Activated CD4-positive, CD25-positive, alpha-beta regulatory T cell (primary cell): ENCODE measurements around the gene CREB5.

ENCODE experiments used
- DNase-seq, 4 experiments: peaks; one replicate each; lab custom pipeline; 2025; lab: John Stamatoyannopoulos, UW

Gene CREB5

DNA sequence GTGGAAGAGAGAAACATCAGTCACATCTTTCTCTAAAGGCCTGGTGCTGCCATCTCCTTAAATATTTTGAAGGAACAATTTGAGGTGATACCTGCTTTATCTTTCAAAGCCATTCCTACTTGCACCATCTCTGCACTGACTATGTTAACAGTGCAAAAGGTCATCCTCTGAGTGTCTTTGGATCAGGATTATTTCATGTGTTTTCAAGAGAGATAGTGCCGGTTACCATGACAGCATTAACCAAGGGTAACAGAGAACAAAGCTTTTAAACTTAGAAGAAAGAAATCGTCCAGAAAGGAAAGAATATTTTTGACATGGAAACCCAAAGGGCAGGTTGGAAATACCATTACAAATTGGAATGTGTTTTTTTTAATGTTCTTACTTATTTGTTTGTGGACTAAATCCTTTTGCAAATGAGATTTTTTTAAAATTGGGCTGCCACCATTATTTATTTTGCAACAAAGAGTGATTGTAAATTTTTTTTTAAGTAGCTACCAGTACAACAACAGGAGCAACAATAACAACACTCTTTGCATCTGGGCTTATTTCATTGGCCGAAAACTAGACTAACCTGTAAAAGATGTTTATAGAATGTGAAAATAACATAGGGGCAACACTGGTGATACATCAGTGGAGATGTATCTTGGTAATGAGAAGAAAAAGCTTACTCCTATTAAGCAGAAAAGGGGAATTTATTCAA, 234.2 kb downstream of the CREB5 start:
- DNase-seq: no peak

DNA sequence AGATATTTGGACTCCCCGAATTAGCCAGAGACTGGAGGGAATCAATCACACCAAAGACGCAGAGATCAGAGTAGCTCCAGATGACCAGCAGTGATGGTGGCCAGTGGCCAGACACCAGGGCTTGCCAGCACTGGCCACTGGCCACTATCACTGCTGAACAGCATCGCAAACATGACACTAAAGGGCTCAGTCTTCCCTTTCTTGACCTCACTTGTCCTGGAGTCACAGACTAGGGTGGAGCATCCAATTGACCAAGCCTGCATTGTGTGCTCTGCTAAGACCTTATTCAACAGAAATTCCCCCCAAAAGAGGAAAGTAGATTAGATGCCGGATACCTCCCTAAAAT, 234.7 kb downstream of the CREB5 start:
- no peak for DNase-seq

DNA sequence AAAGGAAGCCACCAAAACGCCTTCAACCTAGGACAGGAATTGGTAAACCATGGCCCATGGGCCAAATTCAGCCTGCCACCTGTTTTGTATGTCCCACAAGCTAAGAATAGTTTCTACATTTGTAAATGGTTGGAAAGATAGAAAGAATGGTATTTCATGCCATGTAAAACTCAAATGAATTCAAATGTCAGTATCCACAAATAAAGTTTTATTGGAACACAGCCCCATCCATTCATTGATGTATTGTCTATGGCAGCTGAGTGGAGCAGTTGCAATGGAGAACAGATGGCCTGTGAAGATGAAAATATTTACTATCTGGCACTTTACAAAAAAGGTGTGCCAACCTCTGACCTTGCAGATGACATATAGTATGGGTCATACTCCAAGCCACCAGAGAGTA, 236.9 kb downstream of the CREB5 start:
- DNase-seq: no peak

DNA sequence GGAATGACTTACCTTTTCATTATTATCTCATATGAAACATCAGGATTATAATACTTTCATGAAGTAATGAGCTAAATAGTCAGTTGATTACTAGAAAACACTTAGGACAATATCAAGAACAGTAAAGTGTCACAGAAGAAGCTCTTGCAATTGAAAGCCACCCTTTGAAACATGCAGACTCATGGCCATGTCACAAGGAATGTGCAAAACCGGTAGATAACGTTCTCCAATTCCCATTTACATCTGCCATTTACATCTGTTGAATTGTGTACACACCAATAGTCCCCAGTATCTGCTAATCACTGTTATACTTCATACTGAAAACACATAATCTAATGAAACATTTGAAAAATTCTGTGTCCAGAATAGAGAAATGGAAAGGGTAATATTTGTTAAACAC, 237.5 kb downstream of the CREB5 start:
- DNase-seq: no peak

DNA sequence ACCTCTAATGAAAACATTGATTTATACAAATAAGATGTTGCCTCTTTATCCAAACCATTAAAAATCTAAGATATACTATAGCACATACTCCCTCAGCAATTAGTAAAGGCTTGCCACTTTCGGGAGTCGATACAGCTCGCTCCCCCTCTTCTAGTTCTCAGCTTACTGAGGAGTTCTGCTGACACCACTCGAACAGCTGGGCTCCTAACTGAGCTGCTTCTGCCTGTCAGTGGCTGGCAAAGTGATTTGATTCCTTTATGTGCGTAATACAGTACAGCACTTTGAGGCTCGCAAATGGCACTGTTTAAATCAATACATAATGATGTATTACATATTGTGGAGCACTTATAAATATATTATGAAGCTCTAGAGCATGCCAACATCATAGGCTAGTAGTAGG, 241.8 kb downstream of the CREB5 start:
- DNase-seq: no peak

DNA sequence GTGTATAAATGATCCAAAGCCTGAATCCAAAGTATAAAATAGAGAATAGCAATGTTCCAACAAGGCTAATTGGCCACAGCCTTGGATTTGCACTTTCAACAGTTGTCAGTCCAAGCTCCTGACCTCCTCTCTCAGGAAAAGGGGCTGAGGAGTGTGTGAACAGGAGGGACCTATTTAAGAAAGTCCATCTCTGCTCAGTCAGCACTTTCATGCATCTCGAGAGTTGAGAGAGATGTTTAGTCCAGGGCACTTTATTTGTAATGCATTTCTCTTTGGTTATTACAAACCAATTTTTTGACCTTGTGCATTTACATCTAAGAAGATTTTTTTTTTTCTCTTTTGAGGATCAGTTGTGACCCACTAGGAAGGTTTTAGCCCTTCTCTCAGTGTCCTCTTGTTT, 244.2 kb downstream of the CREB5 start:
- DNase-seq: no peak

DNA sequence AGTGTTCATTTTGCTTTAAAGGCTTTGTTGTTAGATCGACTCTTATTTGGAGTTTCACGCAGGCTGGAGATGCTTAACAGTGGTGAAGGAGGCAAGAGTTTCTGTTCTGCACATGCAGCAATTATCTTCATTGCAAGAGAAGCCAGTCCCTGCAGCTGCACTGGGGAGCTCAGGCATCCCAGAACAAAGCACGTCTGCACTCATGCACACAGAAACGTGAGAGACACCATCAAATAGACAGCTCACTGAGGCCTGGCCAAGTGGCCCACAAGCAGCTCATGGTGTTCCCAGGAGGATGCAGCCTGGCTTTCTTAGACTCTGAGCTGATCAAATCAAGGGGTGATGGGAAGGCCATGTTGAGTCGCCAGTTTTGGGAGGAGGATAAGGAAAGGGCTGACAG, 246.1 kb downstream of the CREB5 start:
- DNase-seq: no peak

DNA sequence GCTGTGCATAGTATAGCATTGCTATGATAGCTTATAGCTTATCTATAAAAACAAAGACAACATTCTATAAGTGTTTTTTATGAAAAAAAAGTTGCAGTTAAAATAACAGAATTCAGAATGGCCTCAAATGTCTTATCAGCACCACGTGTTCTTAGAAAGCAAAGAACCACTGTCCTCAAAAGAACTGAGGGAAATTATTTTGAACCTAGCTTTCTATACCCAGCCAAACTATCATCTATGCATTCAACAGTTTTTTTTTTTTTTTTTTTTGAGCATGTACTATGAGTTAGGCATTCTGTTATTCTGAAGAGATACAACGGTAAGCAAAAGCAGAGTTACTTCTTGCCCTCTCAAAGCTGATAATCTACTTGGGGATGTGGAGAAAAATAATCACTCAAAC, 247.8 kb downstream of the CREB5 start:
- no peak for DNase-seq

DNA sequence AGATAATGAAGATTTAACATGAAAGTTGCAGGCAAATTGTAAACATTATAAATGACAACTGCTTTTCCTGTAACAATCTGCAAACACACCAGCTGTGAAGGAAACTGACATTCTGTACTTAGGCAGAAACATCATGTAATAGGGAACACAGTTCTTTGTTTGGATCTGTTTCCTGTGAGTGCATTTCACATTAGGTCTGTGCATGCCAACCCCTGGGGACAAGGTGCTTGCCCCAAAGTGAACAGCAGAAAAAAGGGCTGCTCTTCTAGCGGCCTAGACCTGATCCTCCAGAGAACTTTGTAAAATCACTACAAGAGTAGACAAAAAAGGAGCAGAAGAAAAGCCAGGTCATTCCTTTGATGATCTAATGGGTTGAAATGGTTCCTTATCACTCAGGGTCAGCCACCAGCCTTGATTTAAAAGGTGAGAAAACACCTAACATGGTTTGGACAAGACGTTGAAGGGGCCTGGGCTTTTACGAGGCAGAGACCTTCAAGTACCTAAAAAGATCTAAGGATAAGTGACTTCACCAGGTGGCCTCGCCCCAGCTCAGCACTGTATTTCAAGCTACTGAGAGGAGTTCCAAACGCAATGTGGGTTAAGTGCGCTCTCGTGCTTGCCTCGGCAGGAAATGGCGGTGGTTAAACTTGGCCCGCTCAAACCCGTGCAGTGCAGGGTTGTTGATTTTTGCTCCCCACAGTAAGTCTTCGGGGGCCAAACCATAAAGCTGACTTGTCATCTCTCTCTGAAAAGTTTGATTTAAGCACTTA, 249.7 kb downstream of the CREB5 start:
- no peak for DNase-seq

DNA sequence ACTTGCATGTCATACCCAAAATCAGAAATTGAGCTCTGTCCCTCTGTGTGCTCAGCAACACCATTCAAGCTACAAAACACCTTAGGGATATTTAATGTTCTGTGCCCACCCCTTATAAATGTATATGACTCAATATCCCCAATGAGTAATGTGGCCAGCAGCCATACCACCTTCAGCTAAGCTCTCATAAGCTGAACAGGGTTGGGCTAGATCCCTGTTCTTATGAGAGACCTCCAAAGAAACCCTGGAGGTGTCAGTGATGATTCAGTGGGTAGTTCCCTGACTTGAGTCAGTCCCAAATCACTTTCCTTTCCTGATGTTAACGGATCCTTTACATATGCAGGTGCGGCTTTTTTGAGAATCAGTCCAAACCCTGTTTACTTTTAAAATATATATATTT, 253.8 kb downstream of the CREB5 start:
- DNase-seq: no peak

DNA sequence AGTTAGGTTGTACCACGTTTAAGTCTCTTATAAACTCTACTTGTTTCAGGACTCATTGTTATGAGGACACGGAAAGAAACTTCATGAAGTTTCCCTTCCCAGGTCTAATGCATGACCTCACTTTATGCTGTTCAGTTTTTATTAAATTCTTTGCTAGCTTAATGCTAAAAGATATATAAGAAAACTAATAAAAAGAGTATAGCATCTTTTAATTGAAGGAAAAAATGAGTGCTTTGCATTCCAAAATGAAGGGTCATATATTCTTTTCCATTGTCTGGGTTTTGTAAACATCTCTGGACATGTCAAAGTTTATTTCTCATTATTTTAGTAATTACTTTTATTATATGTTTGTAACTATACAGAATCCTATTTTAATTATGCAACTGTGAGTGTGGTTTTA, 255.8 kb downstream of the CREB5 start:
- DNase-seq: no peak

DNA sequence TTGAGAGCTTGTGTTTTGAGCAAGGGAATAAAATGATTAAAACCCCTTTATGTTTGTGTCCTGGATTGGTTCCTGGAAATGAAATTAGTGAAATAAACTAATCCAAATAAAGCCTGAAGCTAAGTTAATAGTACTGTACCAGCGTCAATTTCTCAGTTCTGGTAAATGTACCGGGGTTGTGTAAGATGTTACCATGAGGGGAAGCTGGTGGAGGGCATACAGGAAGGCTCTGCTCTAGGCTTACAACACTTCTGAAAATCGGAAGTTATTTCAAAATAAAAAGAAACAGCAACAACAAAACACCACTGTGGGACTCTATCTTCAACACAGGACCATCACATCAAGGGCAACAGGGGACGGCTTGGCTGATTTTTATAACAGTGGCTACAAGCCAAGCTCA, 257.0 kb downstream of the CREB5 start:
- DNase-seq: no peak

DNA sequence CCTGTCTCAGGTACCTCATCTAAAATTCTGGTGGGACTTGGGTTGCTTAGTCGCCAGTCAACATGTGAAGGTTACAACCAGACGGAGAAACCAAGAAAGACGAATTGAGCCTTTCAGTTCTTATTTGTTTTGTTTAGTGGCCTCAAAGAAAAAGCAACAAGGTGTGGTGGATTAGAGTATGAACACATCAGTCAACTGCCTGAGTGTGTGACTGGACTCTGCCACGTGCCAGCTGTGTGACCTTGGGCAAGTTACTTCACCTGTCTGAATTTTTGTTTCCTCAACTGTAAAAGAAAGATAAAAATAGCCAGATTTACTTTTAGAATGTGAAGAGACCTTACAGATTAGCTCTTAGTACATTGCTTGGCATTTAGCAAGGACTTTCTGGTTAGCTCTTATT, 259.2 kb downstream of the CREB5 start:
- DNase-seq: no peak

DNA sequence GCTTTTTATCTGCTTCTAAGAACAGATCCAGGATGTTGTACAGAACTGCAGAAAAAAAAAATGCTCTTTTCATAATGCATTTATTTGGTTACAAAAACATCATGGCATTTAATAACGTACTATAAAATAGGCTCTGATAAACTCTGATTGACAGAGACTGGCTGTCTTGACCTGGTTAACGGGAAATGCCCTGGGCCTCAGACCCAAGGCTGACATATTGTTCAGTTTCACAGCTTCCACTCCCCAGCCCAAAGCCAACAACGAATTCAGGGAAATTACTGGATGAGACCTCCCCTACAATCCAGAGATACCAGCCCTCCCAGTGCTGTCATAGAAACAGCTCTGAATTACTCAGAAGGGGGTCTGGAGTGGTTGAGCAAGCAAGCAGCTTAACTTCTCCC, 260.1 kb downstream of the CREB5 start:
- no peak for DNase-seq

DNA sequence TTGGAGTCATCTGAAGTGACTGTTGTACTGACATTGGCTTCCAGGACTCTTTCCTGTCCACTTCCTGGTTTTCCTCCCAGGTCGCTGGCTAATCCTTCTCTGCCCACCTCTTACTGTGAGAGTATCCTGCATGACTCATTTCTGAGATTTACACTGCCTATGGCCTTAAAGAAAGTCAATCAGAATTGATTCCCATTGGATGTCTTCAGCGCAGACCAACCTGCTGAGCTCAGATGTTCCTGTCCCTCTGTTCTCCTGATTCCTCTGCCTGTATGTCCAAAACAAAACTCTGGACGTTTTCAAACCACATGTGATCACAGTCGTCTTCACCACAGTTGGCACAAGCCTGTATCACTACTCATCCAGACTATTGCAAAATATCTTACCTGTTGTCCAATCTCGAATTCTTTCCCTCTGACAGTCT, 262.1 kb downstream of the CREB5 start:
- DNase-seq: no peak

DNA sequence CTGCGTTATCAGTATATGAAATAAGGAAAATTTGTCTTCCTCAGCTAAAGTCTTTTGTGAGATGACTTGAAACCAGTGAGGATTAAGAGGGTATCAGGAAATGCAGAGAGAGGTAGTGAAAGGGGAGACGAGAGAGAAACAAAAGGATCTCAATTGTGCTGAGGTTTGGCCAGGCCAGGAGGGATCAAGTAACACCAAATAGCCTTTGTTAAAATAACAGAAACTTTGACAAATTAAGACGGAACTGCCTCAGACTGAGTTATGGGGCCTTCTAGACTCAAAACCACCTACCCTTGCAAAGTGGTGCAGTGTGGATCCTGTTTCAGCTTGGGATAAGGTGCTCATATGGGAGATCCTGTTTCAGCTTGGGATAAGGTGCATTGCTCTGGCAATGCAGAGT, 263.1 kb downstream of the CREB5 start:
- no peak for DNase-seq

DNA sequence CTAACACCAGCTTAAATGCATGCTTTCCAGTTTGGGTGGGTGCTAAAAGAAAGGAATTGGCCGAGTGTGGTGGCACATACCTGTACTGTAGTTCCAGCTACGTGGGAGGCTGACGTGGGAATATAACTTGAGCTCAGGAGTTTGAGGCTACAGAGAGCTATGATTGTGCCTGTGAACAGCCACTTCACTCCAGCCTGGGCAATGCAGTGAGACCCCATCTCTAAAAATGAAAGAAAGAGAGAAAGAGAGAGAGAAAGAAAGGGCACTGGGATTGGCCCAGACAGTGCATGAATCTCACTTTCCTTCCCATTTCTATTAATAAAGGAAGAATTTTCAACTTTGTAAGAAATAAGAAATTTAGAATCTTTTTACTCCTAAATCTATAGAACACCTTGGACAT, 265.4 kb downstream of the CREB5 start:
- DNase-seq: no peak

DNA sequence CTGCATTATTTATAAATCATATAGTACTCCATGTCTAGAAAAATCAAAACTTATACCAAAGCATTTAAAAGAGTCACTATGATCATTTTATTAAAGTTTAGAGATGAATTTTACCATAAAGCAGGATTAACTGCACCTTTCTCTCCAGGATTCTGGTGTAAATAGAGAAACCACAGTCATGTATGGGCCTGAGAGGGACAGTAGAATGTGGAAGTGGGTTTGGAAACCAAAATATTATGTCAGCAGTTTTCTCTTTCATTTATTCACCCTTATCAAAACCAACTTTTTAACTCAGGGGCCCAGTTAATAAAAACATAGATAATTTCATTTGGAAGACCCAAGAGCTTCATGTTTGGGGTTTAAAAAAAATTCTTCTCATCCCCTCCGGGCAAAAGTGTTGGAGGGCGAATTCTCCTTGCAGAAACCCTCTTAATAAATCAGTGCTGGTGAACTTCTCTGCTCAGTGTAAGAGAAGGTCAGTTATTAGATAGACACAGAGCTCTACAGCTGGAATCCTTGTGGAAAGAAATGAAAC, 266.2 kb downstream of the CREB5 start:
- DNase-seq: no peak

DNA sequence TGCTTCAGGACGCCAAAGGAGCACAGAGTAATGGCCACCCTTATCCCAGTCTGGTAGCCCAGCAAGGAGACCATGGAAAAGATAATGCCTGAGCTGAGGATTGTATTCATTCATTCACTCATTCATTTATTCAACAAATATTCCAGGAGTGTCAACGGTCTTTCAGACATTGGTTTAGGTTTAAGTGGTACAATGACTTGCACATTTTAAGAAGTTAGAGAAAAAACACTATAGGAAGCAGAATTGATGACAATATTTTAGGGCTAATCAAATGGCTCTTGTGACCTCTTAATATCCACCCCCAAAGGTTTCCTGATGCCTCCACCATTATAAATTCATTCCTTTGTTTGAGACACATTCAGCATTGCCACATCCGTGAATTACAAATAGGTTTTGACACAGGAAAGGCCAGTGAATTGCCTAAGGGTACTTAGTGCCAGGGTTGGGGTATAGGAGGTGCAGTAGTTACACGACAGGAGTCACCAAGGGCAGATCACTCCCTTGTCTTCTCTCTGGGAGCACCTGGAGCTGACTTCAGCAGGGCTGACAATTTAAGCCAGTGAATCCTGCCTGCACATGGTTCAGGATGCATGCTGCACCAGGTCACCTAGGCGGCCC, 269.5 kb downstream of the CREB5 start:
- no peak for DNase-seq

DNA sequence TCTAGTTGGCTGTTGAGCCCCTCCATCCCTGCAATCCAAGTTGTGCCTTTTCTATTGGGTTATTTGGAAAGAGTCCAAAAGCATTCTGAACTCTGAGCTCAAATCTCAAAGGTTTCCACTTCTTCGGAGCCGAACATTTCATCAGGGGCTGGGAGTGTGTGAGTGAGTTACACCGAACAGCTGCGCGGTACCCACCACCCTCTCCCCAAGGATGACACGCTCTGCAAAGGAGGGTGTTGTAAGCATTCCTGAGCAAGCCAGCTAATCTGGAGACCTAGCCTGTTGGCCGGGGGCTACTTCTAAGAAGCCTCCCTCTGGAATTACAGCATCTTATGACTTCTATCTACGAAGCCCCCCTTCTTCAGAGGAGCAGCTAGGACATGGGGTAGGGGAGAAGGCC, 270.5 kb downstream of the CREB5 start:
- no peak for DNase-seq

DNA sequence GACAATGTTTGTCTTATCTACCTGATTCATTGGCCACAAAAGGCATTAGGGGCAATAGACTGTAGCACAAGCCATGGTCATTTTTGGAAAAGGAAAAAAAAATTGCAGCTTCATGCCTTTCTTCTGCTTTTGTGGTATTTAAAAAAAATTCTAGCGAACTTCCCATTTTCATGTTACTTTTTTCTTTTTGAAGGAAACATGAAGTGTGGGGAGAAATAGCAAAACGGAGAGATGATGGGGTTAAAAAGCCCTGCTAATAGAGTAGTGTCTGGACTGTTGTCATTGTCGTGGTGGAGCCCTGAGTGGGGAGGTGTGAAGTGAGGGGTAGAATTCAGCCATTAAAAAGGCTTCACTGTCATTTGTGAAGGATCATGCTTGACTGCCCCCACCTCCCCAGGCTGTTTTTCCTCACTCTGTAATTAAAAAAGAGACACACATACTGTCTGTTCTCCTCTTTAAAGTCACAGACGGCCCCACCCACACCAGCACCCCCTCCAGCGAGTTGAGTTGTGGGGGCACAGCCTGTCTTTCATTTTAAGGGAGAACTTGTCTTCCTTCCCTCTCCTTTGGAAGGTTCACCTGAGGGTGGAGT, 272.4 kb downstream of the CREB5 start:
- no peak for DNase-seq

DNA sequence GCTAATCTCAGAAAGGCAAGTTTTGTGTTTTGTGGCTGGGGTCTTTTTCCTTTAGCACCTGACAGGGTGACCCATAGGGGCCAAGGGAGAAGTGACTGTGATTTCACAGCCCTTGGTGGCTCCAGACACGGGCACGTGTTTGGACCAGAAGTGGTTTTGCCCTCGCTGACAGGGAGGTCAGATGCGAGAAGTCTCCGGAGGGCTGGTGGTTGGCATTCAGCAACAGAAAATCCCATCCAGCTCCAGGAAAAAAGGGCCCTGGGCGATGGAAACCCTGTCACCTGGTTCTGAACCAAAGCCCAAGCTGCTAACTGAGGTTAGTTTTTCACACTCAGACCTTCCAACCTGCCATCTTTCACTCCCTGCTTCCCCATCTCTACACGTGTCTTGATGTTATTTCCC, 272.9 kb downstream of the CREB5 start:
- no peak for DNase-seq
